ENCODE measurements around the gene DDX50.
"Not testable (repeated sequence)": the region's sequence is repeated elsewhere in the genome, so short reads cannot be mapped to it uniquely, and the experiment has no call there.

DDX50 gene, protein sequence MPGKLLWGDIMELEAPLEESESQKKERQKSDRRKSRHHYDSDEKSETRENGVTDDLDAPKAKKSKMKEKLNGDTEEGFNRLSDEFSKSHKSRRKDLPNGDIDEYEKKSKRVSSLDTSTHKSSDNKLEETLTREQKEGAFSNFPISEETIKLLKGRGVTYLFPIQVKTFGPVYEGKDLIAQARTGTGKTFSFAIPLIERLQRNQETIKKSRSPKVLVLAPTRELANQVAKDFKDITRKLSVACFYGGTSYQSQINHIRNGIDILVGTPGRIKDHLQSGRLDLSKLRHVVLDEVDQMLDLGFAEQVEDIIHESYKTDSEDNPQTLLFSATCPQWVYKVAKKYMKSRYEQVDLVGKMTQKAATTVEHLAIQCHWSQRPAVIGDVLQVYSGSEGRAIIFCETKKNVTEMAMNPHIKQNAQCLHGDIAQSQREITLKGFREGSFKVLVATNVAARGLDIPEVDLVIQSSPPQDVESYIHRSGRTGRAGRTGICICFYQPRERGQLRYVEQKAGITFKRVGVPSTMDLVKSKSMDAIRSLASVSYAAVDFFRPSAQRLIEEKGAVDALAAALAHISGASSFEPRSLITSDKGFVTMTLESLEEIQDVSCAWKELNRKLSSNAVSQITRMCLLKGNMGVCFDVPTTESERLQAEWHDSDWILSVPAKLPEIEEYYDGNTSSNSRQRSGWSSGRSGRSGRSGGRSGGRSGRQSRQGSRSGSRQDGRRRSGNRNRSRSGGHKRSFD

DNA sequence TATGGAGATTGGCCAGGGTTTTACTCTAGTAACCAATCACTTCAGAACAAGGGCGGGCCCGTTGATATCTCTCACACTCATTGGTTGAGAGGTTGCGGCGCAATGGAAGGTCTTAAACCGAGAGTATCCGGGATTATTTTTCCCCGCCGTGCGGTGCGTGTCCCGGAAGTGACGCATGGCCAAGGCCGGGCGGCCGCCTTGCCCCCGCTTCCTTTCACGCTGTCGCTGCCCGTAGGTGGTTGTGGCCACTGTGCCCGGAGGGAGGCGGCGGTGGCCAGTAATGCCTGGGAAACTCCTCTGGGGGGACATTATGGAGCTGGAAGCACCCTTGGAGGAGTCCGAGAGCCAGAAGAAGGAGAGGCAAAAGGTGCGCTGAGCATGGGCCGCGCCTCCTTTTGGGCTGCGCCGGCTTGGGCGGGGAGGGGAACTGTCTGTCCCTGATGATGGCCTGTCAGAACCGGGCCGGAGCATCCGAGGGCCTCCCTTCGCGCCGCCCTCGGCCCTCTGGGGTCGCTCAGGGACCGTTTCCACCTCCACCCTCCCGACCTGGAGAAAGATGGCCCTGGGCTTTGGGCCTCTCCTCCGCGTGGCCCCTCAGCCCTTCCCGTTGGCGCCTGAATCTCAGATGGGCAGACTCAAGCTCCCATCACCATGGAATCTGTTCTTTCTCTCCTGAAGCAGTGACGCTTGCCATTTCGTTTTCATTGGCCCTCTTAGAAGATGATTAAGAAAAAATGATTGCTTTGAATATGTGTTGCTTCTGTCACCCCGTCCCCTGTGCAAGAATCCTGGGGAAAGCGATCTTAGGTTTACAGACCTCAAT, at the start of gene DDX50:
DDX50 (plus strand) TSS at position 211 of the 823 bp plus-strand sequence; CDS start at position 281, 70 bp downstream.
- H3K9me3 ChIP-seq (ENCODE audit: control insufficient read depth, low read length), result no peaks in the 10 kb centered on the region
- H3K36me3 ChIP-seq (ENCODE audit: control insufficient read depth, insufficient read depth, low read length), result no peaks in the 10 kb centered on the region
- no peaks in the 10 kb centered on the region for H3K27me3 ChIP-seq (ENCODE audit: control insufficient read depth, insufficient read depth, low read length)
- peak within 1 kb of the TSS; percentile 95 for H3K9ac ChIP-seq (ENCODE audit: low read length)
- peaks cover 17% of the 10 kb centered on the region for H3K4me1 ChIP-seq (ENCODE audit: control insufficient read depth, insufficient read depth, low read length)
- H3K4me3 ChIP-seq (ENCODE audit: low read length), result peak within 1 kb of the TSS; percentile 91

DNA sequence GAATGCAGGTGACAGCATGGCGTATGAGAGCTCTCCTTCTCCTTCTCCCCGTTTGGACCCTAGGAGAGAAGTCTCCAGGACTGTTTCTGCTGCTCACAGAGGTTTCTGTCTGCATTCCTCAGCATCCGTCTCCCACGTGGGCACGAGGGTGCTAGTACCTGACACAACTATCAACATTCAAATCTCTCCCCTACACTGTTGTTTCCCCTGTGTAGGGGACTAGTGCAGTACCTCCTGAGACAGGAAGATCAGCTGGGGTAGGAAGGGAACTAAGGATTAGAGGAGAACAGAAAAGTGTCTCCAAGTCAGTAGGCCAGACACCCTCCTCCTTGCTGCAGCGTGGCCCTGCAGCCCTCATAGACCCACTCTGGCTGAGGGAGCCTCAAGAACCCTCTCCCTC, 44.8 kb upstream of the DDX50 start:
- H3K36me3 ChIP-seq (ENCODE audit: control insufficient read depth, insufficient read depth, low read length), result no peaks in the 10 kb centered on the region
- no peaks in the 10 kb centered on the region for H3K27me3 ChIP-seq (ENCODE audit: control insufficient read depth, insufficient read depth, low read length)
- H3K4me1 ChIP-seq (ENCODE audit: control insufficient read depth, insufficient read depth, low read length), result no peaks in the 10 kb centered on the region
- H3K9ac ChIP-seq (ENCODE audit: low read length), result no peak overlapping the region
- H3K4me3 ChIP-seq (ENCODE audit: low read length), result no peak overlapping the region
- peaks cover 3% of the 10 kb centered on the region for H3K9me3 ChIP-seq (ENCODE audit: control insufficient read depth, low read length)

DNA sequence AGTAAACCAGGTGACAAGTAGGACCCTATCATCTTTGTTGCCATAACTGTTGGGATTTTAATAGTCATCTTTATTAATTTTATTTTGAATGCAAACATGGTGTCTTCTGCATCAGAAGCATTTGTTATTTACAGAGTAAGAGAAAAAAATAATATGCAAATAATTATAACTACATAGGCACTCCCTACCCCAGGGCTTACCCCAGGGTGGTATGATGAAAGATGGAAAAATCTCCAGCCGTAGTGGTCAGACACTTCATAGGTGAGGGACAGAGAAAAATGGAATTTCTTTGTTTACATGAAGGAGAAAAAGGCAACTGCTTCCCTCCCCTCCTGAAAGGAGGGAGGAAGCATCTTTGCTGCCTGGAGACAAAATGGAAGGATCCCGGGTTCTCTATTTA, 44.1 kb upstream of the DDX50 start:
- Histone ChIP-seq H3K4me1 (ENCODE audit: control insufficient read depth, insufficient read depth, low read length) (no peaks in the 10 kb centered on the region), H3K27me3 (ENCODE audit: control insufficient read depth, insufficient read depth, low read length) (no peaks in the 10 kb centered on the region), H3K9ac (ENCODE audit: low read length) (no peak overlapping the region), H3K9me3 (ENCODE audit: control insufficient read depth, low read length) (peaks cover 6% of the 10 kb centered on the region), H3K36me3 (ENCODE audit: control insufficient read depth, insufficient read depth, low read length) (no peaks in the 10 kb centered on the region), H3K4me3 (ENCODE audit: low read length) (no peak overlapping the region)

DNA sequence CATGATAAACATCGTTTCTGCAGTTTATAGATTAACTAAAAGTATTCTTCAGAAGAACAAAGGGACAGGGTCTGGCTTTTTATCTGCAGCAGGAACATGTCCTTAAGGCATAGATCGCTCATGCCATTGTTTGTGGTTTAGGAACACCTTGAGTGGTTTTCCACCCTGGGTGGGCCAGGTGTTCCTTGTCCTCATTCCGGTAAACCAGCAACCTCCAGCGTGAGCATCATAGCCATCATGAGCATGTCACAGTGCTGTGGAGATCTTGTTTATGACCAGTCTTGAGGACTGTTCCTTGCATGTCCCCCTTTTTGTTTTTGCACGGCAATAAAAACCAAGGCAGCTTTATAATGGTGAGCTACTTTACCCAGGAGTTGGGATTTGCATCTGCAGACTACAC, 39.9 kb upstream of the DDX50 start:
- no peaks in the 10 kb centered on the region for H3K27me3 ChIP-seq (ENCODE audit: control insufficient read depth, insufficient read depth, low read length)
- no peak overlapping the region for H3K9ac ChIP-seq (ENCODE audit: low read length)
- no peak overlapping the region for H3K4me3 ChIP-seq (ENCODE audit: low read length)
- peaks cover 6% of the 10 kb centered on the region for H3K9me3 ChIP-seq (ENCODE audit: control insufficient read depth, low read length)
- no peaks in the 10 kb centered on the region for H3K36me3 ChIP-seq (ENCODE audit: control insufficient read depth, insufficient read depth, low read length)
- H3K4me1 ChIP-seq (ENCODE audit: control insufficient read depth, insufficient read depth, low read length), result no peaks in the 10 kb centered on the region

DNA sequence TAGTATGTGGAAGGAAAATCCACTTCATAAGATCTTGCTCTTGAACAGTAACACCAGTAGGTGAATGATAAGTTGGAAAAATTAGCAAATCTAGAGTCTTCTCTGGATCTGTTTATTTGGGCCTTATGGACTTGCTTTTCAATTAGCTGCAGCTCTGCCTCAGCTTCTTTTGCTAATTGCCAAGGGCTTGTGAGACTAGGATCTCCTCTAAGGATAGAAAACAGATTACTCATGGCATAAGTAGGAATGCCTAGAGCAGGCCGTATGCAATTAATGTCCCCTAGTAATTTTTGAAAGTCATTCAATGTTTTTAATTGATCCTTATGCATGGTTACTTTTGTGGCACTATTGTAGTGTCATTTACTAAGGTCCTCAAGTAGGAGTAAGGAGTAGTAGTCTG, 36.5 kb upstream of the DDX50 start:
- Histone ChIP-seq H3K36me3 (ENCODE audit: control insufficient read depth, insufficient read depth, low read length) (no peaks in the 10 kb centered on the region), H3K4me1 (ENCODE audit: control insufficient read depth, insufficient read depth, low read length) (no peaks in the 10 kb centered on the region), H3K27me3 (ENCODE audit: control insufficient read depth, insufficient read depth, low read length) (no peaks in the 10 kb centered on the region), H3K9ac (ENCODE audit: low read length) (no peak overlapping the region), H3K9me3 (ENCODE audit: control insufficient read depth, low read length) (peaks cover 6% of the 10 kb centered on the region), H3K4me3 (ENCODE audit: low read length) (no peak overlapping the region)

DNA sequence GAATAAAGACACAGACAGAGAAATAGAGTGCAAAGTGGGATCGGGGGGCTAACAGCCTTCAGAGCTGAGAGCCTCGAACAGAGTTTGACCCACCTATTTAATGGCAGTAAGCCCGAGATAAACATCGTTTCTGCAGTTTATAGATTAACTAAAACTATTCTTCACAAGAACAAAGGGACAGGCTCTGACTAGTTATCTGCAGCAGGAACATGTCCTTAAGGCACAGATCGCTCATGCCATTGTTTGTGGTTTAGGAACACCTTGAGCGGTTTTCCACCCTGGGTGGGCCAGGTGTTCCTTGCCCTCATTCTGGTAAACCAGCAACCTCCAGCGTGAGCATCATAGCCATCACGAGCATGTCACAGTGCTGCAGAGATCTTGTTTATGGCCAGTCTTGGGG, 32.9 kb upstream of the DDX50 start:
- not testable (repeated sequence) for H3K9ac ChIP-seq (ENCODE audit: low read length); H3K36me3 ChIP-seq (ENCODE audit: control insufficient read depth, insufficient read depth, low read length); H3K9me3 ChIP-seq (ENCODE audit: control insufficient read depth, low read length); H3K4me1 ChIP-seq (ENCODE audit: control insufficient read depth, insufficient read depth, low read length); H3K4me3 ChIP-seq (ENCODE audit: low read length); H3K27me3 ChIP-seq (ENCODE audit: control insufficient read depth, insufficient read depth, low read length)

DNA sequence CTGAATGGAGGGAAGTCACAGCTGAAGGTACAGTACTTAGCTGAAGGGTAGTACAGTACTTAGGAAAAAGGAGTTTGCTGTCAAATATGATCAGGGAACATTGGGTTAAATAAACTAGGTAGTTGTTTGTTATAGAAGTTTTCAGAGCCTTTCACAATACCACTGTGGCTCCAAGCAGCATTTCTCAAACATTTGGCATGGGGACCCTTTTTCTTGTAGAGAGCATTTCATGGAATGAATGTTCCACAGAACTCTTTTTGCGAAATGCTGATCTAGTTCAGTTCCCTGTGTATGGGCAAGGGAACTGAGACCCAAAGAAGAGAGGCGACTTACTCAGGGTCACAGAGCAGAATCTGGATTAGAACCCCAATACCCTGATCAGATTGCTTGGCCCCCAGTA, 31.5 kb upstream of the DDX50 start:
- H3K9ac ChIP-seq (ENCODE audit: low read length), result no peak overlapping the region
- no peaks in the 10 kb centered on the region for H3K27me3 ChIP-seq (ENCODE audit: control insufficient read depth, insufficient read depth, low read length)
- no peak overlapping the region for H3K4me3 ChIP-seq (ENCODE audit: low read length)
- no peaks in the 10 kb centered on the region for H3K9me3 ChIP-seq (ENCODE audit: control insufficient read depth, low read length)
- no peaks in the 10 kb centered on the region for H3K36me3 ChIP-seq (ENCODE audit: control insufficient read depth, insufficient read depth, low read length)
- H3K4me1 ChIP-seq (ENCODE audit: control insufficient read depth, insufficient read depth, low read length), result no peaks in the 10 kb centered on the region

DNA sequence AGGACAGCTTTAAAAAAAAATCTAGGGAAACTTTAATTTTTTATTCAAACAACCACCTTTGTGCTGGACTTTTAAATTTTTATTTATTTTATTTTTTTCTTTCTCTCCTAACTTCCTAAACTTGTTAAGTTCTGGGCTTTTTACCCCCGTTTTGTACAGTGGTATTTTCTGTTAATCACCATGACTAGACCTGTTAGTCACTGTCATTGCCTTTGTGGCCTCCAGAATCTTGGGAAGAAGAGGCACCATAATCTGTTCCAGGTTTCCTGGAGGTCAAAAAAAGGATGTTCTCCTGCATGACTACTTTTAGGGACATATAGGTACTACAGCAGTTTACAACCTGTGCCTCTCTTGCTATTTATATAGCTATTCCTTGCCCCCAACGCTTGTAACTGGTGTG, 31.1 kb upstream of the DDX50 start:
- Histone ChIP-seq H3K9me3 (ENCODE audit: control insufficient read depth, low read length) (no peaks in the 10 kb centered on the region), H3K27me3 (ENCODE audit: control insufficient read depth, insufficient read depth, low read length) (no peaks in the 10 kb centered on the region), H3K36me3 (ENCODE audit: control insufficient read depth, insufficient read depth, low read length) (no peaks in the 10 kb centered on the region), H3K9ac (ENCODE audit: low read length) (no peak overlapping the region), H3K4me1 (ENCODE audit: control insufficient read depth, insufficient read depth, low read length) (no peaks in the 10 kb centered on the region), H3K4me3 (ENCODE audit: low read length) (no peak overlapping the region)

DNA sequence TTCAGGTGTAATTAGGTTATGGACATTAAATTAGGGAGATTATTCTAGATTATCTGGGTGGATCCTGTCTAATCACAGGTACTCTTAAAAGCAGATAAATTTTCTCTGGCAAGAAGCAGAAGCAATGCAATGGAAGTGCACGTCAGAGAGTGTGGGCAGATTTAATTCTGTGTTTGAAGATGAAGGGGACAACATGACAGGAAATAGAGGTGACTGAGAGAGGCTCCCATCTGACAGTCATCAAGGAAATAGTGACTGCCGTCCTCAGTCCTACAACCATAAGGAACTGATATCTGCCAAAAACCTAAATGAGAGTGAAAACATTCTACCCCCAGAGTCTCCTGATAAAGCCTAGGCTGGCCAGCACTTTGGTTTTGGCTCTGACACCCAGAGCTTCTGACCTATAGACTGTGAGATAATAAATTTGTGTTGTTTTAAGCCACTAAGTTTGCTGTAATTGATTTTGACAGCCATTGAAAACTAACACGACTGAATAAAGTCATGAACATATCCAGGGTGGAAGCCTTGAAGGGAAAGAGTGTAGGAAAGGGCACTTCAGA, 30.5 kb upstream of the DDX50 start:
- Histone ChIP-seq H3K4me1 (ENCODE audit: control insufficient read depth, insufficient read depth, low read length) (no peaks in the 10 kb centered on the region), H3K36me3 (ENCODE audit: control insufficient read depth, insufficient read depth, low read length) (no peaks in the 10 kb centered on the region), H3K27me3 (ENCODE audit: control insufficient read depth, insufficient read depth, low read length) (no peaks in the 10 kb centered on the region), H3K9me3 (ENCODE audit: control insufficient read depth, low read length) (no peaks in the 10 kb centered on the region), H3K4me3 (ENCODE audit: low read length) (no peak overlapping the region), H3K9ac (ENCODE audit: low read length) (no peak overlapping the region)

DNA sequence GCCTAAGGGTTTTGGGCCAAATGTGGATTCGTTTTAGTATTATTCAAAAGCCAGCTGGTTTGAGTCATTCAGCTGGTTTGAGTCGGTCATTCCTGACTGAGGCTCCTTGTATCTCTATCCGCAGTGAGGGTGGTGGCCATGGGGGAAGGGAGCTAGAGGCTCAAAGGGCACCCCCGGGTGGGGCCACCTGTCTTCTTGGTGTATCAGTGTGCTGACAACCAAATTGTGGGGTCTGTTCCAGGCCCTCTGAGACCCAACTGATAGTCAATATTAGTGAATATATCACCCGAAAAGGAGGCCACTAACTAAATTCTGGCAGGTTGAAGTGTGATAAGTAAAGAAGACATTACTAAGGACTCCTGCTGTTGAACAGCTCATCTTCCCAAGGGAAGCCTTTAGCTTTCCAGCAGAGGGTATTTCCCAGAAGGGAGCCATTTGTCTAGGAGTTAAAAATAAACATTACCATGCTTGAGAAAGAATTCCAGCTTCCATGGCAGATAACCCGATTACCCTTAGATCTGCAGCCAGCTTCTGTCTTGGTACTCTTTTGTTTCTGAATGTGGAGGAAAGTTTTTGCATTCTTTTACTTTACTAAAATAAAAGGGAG, 29.9 kb upstream of the DDX50 start:
- H3K36me3 ChIP-seq (ENCODE audit: control insufficient read depth, insufficient read depth, low read length), result no peaks in the 10 kb centered on the region
- no peak overlapping the region for H3K9ac ChIP-seq (ENCODE audit: low read length)

DNA sequence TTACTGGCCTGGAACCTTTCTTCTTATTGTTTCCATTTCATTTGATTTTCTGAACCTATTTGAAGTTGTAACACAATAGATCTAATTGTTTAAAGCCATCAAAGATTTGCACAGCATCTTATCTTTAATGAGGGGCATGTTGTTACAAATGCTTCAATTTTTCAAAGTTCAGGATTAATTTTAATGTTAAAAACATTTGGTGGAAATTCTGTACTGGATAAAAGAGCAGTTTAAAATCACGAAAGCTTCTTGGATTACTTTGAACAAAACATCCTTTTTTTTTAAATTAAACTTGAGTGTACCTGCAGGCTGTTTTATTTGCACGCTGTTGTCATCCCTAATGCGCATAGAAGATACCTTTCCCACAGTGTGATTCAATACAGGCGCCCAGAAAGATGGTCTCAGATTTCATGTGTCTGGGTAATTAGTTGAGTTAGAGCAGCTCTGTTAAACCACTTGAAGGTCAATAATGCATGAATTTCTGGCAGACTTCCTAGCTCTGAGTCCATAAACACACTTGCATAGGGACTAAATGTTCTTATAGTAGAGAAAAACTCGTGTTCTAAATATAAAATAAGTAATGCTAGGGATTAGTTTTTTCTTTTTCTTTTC, 29.3 kb upstream of the DDX50 start:
- Histone ChIP-seq H3K9ac (ENCODE audit: low read length) (no peak overlapping the region), H3K27me3 (ENCODE audit: control insufficient read depth, insufficient read depth, low read length) (no peaks in the 10 kb centered on the region), H3K4me3 (ENCODE audit: low read length) (no peak overlapping the region), H3K9me3 (ENCODE audit: control insufficient read depth, low read length) (no peaks in the 10 kb centered on the region), H3K4me1 (ENCODE audit: control insufficient read depth, insufficient read depth, low read length) (no peaks in the 10 kb centered on the region), H3K36me3 (ENCODE audit: control insufficient read depth, insufficient read depth, low read length) (no peaks in the 10 kb centered on the region)

More for the DNA sequence above, 29.9 kb upstream of the DDX50 start:
- Histone ChIP-seq H3K27me3 (ENCODE audit: control insufficient read depth, insufficient read depth, low read length) (no peaks in the 10 kb centered on the region), H3K4me3 (ENCODE audit: low read length) (no peak overlapping the region), H3K9me3 (ENCODE audit: control insufficient read depth, low read length) (no peaks in the 10 kb centered on the region), H3K4me1 (ENCODE audit: control insufficient read depth, insufficient read depth, low read length) (no peaks in the 10 kb centered on the region)

All from mucosa of stomach (tissue), 1 donor.